Stomach smooth muscle (tissue), 2 donors: ENCODE results near the gene CEP57L1.
"Not testable (repeated sequence)": the region's sequence is repeated elsewhere in the genome, so short reads cannot be mapped to it uniquely, and the experiment has no call there.

ENCODE experiments used
- H3K27ac ChIP-seq: one replicate; pipeline ENCODE4 v1.7.0; 2013; ENCODE audit warnings: mild to moderate bottlenecking, low read length, inconsistent platforms
- H3K27me3 ChIP-seq, 2 donors: one replicate each; pipeline ENCODE4 v1.7.0; 2013; ENCODE audit warnings: low read length in 2 of 2; ENCODE audit not compliant: insufficient read depth in 2 of 2, control insufficient read depth in 1 of 2
- H3K36me3 ChIP-seq, 2 donors: one replicate each; pipeline ENCODE4 v1.7.0; 2013; ENCODE audit warnings: low read length in 2 of 2; ENCODE audit not compliant: control insufficient read depth in 2 of 2, insufficient read depth in 2 of 2
- H3K4me1 ChIP-seq: one replicate; pipeline ENCODE4 v1.7.0; 2013; ENCODE audit warnings: low read length; ENCODE audit not compliant: control insufficient read depth, insufficient read depth
- H3K4me3 ChIP-seq, 2 donors: one replicate each; pipeline ENCODE4 v1.7.0; 2013; ENCODE audit warnings: low read length in 2 of 2
- H3K9ac ChIP-seq, 2 donors: one replicate each; pipeline ENCODE4 v1.7.0; 2013; ENCODE audit warnings: low read length in 2 of 2, mild to moderate bottlenecking in 1 of 2
- H3K9me3 ChIP-seq, 2 donors: one replicate each; pipeline ENCODE4 v1.7.0; 2013; ENCODE audit warnings: low read length in 2 of 2; ENCODE audit not compliant: control insufficient read depth in 2 of 2
- donor health status: healthy.
- donor health status: Pancreatic carcinoma.

Gene CEP57L1

DNA sequence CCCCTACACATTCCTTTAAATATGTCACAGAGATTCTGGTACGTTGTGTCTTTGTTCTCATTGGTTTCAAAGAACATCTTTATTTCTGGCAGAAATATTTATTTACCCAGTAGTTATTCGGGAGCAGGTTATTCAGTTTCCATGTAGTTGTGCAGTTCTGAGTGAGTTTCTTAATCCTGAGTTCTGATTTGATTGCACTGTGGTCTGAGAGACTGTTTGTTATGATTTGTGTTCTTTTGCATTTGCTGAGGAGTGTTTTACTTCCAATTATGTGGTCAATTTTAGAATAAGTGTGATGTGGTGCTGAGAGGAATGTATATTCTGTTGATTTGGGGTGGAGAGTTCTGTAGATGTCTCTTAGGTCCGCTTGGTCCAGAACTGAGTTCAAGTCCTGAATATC lies 17.4 kb downstream of the CEP57L1 start:
- H3K9ac ChIP-seq, H3K9me3 ChIP-seq, H3K27ac ChIP-seq, H3K36me3 ChIP-seq, H3K27me3 ChIP-seq, H3K4me1 ChIP-seq, H3K4me3 ChIP-seq: not testable (repeated sequence)

DNA sequence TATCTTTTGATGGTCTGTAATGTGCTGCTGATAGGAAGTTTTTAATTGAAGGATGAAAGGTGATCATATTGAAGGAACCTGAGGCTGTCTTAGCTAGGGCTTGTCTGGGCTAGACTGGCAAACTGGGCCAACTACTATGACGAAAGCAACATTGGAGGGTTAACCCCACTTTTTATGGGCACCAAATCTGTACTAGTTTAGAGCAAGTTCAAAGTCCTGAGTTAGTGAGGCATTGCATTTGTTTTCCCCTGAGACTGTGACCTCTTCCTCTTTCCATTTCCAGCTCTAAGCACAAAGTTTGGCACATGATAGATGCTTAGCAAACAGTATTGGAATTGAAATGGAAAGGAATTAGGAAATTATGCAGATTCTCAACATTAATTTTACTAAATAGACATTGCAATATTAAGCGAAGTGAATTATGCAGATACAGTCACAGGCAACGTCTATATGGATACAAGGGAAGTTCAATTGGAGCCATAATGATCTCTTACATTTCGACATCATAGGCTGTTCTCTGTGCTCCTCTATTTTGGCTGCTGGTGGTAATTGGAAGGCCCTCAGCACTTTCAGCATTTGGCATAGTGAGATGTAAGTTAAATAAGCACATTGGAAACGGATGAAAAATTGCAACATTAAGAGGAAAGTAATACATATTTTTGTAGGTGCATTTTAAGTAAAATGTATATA lies 22.2 kb downstream of the CEP57L1 start:
- H3K9ac ChIP-seq = no peak overlapping the region
- H3K4me3 ChIP-seq = no peak overlapping the region
- H3K9me3 ChIP-seq = no peaks in the 10 kb centered on the region
- no peaks in the 10 kb centered on the region for H3K36me3 ChIP-seq
- no peaks in the 10 kb centered on the region for H3K27me3 ChIP-seq
- no peak overlapping the region for H3K27ac ChIP-seq
- H3K4me1 ChIP-seq = no peaks in the 10 kb centered on the region

DNA sequence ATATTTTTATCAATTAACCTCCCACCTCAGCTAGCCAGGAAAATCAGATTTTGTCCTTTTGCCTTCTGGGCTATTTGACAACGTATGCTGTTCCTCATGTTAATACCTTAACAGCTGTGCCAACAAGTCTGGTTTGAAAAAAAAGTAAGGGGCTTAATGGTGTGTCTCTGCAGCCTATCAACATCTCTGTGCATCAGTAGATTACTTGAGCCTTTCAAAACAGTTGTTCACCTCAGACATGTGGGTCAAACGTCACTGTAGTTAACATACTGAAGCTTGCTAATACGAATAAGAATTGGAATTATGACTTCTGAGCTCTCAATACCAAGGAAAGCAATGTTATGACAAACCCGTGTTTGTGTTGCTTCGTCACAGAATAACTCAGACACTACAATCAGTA lies 23.0 kb downstream of the CEP57L1 start:
- H3K27ac ChIP-seq = no peak overlapping the region
- H3K9ac ChIP-seq = no peak overlapping the region
- H3K27me3 ChIP-seq = no peaks in the 10 kb centered on the region
- no peaks in the 10 kb centered on the region for H3K4me1 ChIP-seq
- no peaks in the 10 kb centered on the region for H3K36me3 ChIP-seq
- no peaks in the 10 kb centered on the region for H3K9me3 ChIP-seq
- no peak overlapping the region for H3K4me3 ChIP-seq

DNA sequence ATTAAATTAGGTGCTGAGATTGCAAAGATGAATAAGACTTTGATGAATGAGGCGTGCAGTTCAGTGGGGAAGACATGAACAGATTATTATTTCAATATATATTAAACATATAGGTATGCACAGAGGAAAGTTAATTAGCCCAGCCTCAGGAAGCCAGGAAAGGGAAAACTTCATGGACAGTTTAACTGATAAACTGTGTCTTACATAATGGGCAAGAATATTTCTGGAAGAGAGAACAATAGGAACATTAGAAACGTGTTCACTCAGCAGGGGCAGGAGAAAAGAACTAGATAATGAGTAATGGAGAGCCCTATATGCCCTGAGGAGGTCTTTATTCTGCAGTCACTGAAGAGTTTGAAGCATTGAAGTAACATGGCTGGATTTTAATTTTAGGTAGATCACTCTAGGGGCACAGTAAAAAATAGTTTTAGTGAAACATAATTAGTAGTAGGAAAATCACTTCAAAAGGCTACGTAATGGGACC lies 23.6 kb downstream of the CEP57L1 start:
- H3K4me1 ChIP-seq = no peaks in the 10 kb centered on the region
- H3K9ac ChIP-seq = no peak overlapping the region
- no peak overlapping the region for H3K27ac ChIP-seq

DNA sequence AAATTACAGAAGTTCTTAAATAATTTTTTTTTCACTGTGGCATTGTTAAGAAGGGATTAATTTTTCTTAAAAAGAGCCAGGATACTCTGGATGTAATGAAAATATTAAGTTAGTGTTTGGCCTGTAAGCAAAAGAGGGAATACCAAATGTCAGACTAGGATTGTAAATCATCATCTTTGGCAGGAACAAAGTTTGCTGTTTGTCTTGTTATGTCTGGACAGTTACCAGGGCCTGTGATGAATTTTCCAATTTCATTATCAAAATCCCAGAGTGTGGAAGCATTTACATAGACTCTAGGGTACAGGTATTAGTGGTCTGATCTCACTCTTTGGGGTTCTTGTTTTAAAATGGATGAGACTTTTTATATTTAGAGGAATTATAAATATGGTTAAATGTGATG lies 26.1 kb downstream of the CEP57L1 start:
- no peak overlapping the region for H3K9ac ChIP-seq
- no peaks in the 10 kb centered on the region for H3K36me3 ChIP-seq
- H3K27me3 ChIP-seq = no peaks in the 10 kb centered on the region
- no peak overlapping the region for H3K27ac ChIP-seq
- no peak overlapping the region for H3K4me3 ChIP-seq
- H3K9me3 ChIP-seq = no peaks in the 10 kb centered on the region
- no peaks in the 10 kb centered on the region for H3K4me1 ChIP-seq

More for the DNA sequence above, 23.6 kb downstream of the CEP57L1 start:
- Histone ChIP-seq H3K36me3 (no peaks in the 10 kb centered on the region), H3K27me3 (no peaks in the 10 kb centered on the region), H3K4me3 (no peak overlapping the region), H3K9me3 (no peaks in the 10 kb centered on the region)

DNA sequence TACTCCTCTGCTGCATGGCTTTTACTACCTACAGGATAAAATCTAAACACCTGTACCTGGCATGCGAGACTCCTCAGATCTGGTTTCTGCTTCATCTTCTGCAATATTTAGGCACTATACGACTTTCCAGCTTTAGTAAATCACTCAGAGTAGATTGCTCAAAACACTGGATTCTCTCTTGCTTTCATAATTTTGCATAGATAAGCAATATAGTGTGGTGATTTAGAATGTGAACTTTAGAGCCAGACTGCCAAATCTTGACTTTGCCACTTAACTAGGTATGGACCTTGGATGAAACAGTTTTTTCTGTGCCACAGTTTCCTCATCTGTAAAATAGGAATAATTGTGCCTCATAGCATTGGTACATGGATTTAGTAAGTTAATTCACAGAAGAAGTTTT lies 28.9 kb downstream of the CEP57L1 start:
- no peak overlapping the region for H3K9ac ChIP-seq
- H3K36me3 ChIP-seq = no peaks in the 10 kb centered on the region
- no peaks in the 10 kb centered on the region for H3K9me3 ChIP-seq
- no peaks in the 10 kb centered on the region for H3K27me3 ChIP-seq
- H3K4me3 ChIP-seq = no peak overlapping the region
- no peaks in the 10 kb centered on the region for H3K4me1 ChIP-seq
- no peak overlapping the region for H3K27ac ChIP-seq

DNA sequence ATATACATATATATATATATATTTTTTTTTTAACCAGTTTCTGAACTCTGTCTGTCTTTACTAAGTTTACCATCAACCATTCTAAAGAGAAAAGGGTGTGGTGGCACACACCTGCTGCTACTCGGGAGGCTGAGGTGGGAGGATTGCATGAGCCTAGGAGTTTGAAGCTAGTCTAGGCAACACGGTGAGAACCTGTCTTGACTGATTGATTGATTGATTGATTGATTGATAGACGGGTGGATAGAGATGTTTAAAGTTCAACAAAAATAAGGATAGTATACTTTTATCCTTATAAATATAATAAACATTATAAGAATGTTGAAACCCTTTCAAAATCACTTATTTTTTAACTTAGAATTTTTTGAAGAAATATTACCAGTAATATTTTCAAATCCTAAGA lies 30.2 kb downstream of the CEP57L1 start:
- H3K9ac ChIP-seq = no peak overlapping the region
- H3K36me3 ChIP-seq = no peaks in the 10 kb centered on the region
- no peak overlapping the region for H3K27ac ChIP-seq
- H3K4me3 ChIP-seq = no peak overlapping the region
- H3K9me3 ChIP-seq = no peaks in the 10 kb centered on the region
- H3K4me1 ChIP-seq = no peaks in the 10 kb centered on the region
- no peaks in the 10 kb centered on the region for H3K27me3 ChIP-seq

DNA sequence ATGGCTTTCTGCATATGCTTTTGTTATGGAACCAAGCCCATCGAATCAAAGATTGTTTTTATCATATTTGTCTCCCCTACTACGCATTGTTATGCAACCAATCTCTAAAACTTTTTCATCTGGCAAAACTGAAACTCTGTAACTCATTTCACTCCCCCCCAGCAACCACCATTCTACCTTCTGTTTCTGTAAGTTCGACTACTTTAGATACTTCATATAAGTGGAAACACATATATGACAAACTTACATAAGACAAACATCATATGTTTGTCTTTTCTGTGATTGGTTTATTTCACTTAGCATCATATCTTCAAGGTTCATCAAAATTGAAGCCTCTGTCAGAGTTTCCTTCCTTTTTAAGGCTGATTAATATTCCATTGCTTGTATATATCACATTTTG lies 34.8 kb downstream of the CEP57L1 start:
- no peaks in the 10 kb centered on the region for H3K4me1 ChIP-seq
- no peak overlapping the region for H3K4me3 ChIP-seq

DNA sequence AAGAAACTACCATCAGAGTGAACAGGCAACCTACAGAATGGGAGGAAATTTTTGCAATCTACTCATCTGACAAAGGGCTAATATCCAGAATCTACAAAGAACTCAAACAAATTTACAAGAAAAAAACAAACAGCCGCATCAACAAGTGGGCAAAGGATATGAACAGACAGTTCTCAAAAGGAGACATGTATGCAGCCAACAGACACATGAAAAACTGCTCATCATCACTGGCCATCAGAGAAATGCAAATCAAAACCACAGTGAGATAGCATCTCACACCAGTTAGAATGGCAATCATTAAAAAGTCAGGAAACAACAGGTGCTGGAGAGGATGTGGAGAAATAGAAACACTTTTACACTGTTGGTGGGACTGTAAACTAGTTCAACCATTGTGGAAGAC lies 40.3 kb downstream of the CEP57L1 start:
- H3K9me3 ChIP-seq, H3K9ac ChIP-seq, H3K4me1 ChIP-seq, H3K27me3 ChIP-seq, H3K4me3 ChIP-seq, H3K27ac ChIP-seq, H3K36me3 ChIP-seq: not testable (repeated sequence)

More for the DNA sequence above, 34.8 kb downstream of the CEP57L1 start:
- H3K27ac ChIP-seq = no peak overlapping the region
- H3K27me3 ChIP-seq = no peaks in the 10 kb centered on the region
- no peaks in the 10 kb centered on the region for H3K36me3 ChIP-seq
- no peaks in the 10 kb centered on the region for H3K9me3 ChIP-seq
- no peak overlapping the region for H3K9ac ChIP-seq

DNA sequence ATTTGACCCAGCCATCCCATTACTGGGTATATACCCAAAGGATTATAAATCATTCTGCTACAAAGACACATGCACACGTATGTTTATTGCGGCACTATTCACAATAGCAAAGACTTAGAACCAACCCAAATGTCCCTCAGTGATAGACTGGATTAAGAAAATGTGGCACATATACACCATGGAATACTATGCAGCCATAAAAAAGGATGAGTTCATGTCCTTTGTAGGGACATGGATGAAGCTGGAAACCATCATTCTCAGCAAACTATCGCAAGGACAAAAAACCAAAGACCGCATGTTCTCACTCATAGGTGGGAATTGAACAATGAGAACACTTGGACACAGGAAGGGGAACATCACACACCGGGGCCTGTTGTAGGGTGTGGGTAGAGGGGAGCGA lies 40.7 kb downstream of the CEP57L1 start:
- H3K4me1 ChIP-seq, H3K27me3 ChIP-seq, H3K36me3 ChIP-seq, H3K9me3 ChIP-seq, H3K27ac ChIP-seq, H3K9ac ChIP-seq, H3K4me3 ChIP-seq: not testable (repeated sequence)

DNA sequence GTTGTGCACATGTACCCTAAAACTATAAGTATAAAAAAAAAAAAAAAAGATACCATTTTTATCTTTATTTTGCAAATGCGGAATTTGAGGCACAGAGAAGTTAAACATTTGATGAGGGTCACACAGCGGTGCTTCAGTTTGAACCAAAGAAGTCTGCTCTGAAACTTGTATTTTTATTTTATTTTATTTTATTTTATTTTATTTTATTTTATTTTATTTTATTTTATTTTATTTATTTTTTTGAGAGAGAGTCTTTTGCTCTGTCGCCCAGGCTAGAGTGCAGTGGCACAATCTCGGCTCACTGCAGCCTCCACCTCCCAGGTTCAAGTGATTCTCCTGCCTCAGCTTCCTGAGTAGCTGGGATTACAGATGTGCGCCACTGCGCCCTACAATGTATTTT lies 41.2 kb downstream of the CEP57L1 start:
- H3K9ac ChIP-seq, H3K27me3 ChIP-seq, H3K4me1 ChIP-seq, H3K9me3 ChIP-seq, H3K27ac ChIP-seq, H3K4me3 ChIP-seq, H3K36me3 ChIP-seq: not testable (repeated sequence)
